Dermis blood vessel endothelial cell (primary cell): ENCODE results near the gene ISG20L2. TPM values are rescaled to one million over a fixed set of nuclear protein-coding genes. Genes with fewer than 3 reads are reported as not detected.
A peak's percentile ranks its signal among the peaks of the same experiment; 100 is the strongest.

Experiments
- DNase-seq: peaks from one replicate; pipeline ENCODE4 v3.0.0; 2010
- total RNA-seq: library from RNA; depleted of rRNA; stranded (reverse); fragments of >200 nt; gene quantifications from 2 replicates; pipeline ENCODE4 v1.2.3, GENCODE V29; 2014

The ISG20L2 gene
- total RNA-seq, 1 donor from 2014 or later = 11.7 TPM

DNA sequence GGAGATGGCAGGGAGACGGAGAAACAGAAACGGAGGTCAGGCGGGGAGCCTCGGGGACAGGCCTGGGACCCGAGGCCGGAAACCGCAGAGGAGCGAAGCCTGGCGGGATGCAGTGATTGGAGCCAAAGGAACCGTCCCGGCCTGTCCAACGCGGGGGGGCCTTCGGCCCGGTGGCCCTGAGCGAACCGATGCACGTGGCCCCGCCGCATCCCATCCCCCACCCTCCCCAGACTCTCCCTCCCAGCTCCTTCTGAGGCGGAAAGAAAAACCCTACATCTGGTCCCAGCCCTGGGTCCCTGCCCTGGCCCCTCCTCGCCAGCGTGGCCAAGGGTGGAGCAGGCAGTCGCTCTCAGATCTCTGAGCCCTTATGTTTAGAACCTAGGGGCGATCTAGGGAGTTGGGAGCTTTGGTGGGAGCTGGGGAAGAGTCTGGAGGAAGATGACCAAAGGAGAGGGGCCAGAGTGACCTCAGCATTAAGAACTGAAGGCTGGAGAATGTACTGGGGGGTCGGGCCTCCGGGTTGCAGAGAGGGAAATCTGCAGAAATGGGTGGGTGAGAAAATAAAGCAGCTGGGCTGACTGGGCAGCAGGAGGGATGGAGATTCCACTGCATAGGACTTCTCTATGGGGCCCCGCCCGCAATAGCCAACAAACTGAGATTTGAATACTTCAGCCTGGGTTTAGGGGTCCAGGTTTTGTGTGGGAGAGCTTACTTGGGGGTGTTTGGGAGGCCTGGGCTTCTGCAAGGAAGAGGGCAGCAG lies 21.7 kb downstream of the ISG20L2 start:
- DNase-seq = no peak

DNA sequence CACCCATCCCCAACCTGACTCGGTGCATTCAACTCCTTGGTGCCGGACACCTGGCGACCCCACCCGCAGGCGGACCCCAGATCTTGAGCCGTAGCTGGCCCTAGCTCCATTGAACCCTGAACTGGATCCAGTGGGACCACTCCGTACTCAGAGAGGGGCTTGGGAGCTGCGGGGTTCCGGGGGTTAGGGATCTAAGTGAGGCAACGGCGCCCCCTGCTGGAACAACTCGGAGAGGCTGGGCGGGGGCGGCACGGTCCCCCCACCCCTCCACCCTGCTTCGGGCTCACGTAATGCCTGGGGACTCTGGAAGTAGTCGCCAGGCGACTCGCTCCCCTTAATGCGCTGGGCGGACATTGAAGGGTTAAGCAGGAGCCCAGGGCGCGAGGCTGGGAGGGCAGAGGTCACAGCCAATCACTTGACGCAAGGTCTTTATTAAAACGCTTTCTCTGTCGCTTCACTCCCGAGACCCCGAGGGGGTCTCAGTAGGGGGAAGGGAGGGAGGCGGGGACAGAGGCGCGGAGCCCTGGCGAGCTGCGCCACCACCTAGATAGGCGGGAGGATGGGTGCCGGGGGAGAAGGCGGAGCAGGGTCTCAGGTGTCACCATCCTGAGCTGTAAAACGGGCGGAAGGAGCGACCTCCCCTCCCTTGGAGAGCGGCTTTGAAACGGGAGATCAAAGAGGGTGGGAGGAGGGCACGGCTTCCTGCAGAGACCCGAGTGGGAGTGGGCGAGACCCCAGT lies 22.5 kb downstream of the ISG20L2 start:
- peak; percentile 68 for DNase-seq

DNA sequence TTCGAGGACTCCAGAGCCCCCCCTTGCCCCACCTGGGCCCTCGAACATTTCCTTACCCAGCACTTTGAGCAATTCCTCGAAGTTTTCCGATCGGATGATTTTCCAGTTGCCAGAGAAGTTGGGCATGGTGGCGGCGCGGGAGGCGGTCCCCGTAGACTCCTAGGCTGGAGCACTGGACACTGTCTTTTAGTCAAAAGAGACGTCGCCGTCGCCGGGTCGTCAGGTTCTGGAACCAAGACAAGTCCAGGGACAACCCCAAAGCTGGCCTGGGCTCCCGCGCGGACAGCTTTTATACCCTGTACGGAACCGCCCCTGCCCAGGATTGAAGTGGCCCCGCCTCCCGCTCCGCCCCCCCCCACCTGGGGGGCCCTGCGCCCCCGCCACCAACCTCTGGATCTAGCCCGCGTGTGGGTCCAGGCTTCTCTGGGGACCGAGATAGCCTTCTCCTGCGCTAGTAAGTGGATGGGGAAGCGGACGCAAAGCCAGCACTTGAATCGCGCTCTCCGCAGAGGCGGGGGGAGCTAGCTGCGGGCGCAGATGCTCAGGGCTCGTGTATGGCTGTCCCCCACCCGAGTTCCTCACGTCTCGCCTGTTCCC lies 23.1 kb downstream of the ISG20L2 start, which contains the start of gene CRABP2:
Gene CRABP2, minus strand, starts transcription at position 263 of the 597 bp plus-strand sequence. Its CDS starts 137 bp downstream, at position 126.
- DNase-seq = peak; percentile 19

DNA sequence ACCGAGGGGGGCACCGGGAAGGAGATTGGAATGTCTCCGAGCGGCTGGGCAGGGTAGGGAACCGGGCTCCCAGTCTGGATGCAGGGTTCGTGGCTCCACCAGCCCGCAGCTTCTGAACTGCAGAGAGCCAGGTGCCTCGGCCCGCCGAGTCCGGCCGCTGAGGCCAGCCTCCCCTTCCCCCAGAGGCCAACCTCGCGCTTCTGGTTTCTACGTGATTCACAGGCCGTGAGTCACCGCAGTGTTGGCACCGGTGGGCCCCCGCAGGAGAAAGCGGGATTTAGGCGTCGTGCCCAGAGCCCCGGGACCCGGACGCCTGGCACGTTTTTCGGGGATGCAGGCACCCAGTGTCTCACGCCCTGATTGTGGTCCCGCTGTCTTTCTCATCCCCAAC lies 23.6 kb downstream of the ISG20L2 start:
- peak; percentile 76 for DNase-seq

GRCh38 chr1:156704166-156704711 lies 24.3 kb downstream of the ISG20L2 start:
- DNase-seq = no peak

- no peak for DNase-seq
These were observed 24.8 kb downstream of the ISG20L2 start for GRCh38 chr1:156703741-156704140.

DNA sequence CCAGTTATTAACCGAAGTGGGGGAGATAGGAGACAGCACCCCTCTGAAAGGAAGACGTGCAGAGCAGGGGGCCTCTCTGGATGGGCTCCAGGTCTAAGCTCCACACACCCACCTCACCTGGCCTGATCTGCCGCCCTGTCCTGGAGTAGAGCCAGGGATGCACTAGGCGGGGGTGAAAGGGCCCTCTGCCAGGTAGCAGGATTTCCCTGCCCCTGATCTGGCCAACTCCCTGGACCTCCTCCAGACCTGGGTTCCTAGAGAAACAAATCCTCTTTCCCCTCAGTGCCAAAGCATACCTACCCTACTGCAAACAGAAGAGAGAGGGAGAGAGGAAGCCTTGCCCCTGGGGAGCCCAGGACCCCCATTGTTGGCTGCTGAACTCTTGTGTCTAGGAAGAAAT lies 25.2 kb downstream of the ISG20L2 start:
- no peak for DNase-seq

DNA sequence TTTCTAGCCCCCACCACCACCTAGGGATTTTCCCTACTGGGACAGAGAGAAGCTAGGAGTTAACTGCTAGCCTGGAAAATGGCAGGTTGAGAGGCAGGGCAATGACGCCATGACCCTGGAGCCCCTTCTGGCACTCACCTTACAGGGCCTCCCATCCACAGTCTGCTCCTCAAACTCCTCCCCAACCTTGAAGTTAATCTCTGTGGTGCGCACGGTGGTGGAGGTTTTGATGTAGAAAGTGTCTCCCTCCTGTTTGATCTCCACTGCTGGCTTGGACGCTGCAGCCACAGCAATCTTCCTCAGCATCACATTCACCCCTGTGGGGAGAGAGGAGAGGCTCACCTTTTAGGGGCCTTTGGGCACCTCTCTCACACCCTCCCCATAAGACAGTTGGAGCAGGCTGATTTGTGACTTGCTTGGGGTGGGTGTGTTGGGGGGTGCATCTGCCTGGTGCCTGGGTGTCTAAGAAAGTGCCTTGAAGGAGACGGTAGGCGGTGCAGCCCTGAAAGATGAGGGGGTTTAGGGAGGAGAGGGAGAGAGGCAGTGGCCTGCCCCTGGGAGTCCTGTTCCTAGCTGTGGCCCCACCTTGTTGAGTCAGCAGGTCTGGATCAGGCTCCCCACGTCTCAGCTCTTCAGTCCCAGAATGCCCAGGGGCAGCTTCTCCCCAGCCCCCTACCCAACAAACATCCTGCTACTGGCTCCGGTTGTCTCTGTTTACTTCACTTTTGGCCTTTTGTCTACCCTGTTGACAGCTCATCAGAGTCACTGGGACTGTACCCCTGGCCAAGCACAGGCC lies 27.6 kb downstream of the ISG20L2 start:
- DNase-seq = no peak

DNA sequence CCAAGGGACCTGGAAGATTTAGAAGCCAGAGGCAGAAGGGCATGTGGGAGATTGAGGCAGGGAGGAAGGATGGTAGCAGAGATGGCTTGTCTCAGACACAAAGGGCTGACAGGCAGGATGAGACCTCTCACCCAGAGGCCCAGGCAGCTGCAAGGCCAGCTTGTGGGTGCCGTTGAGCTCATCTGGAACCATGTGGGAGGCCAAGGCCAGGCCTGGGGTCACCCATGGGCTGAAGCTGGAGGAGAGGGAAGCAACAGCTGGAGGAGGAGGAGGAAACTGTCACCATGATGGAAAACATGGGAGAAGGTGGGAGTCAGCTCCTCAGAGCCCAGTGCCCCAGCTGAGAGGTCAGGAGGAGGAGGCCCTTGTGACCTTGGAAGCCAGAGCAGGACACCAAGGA lies 29.6 kb downstream of the ISG20L2 start:
- no peak for DNase-seq

DNA sequence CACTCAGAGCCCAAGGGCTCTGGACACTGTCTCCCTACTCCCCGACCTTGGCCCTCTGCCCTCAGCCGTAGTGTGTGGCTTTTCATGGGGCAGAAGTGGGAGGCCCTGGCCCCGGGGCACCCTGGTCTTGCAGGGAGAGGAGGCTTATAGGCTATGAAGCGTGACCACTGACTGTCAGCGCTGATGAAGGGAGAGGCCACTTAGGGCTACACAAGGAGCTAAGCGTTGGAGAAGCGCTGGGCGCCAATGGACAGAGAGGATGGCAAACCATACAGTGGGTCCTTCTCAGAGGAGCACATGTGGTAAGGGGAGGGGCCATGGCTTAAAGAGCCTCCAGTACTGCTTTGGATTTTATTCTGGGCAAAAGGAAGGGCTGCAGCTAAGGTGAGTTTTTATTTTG lies 31.1 kb downstream of the ISG20L2 start:
- DNase-seq = no peak

- DNase-seq = no peak
These were observed 31.8 kb downstream of the ISG20L2 start for GRCh38 chr1:156696755-156697154.

- no peak for DNase-seq
These were observed 33.9 kb downstream of the ISG20L2 start for GRCh38 chr1:156694690-156694962.

DNA sequence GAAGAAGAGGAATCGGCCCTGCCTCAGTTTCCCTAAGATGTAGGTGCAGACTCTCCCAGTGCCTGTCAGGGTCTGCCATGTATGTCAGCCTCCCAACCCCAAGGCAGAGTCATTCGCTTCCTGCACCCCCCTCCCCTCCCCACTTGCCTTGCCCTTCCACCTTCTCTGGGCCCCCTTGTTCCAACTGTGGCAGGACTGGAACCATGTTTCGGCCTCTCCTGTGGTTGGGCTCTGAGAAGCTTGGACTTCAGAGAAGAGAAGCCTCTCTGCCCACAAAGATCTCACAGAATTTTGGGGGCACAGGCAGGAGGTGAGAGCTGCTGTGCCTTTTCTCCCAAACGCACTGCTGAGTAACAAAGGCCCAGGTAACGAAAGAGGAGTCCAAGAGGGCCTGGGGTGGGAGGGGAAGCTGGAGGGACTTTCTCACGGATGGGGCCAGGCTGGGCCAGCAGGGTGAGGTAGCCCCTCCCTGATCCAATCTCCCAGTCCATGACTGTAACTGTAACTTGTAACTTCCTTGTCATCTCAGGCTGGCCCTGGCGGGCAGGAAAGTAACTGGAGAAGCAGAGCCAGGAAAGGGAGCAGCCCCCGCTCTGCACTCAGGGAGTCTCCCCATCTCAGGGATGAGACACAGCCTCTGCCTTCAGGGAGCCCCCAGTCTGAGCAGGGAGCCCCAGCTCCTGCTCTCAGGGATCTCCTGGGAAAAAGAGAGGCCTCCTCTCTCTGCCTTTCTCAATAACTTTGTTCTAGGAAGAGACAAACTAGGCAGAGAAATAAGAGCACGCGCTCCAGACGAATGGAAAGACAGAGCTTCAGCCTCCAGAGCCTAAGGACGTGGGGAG lies 34.5 kb downstream of the ISG20L2 start:
- DNase-seq = no peak

- no peak for DNase-seq
These were observed 35.4 kb downstream of the ISG20L2 start for GRCh38 chr1:156692925-156693847.

DNA sequence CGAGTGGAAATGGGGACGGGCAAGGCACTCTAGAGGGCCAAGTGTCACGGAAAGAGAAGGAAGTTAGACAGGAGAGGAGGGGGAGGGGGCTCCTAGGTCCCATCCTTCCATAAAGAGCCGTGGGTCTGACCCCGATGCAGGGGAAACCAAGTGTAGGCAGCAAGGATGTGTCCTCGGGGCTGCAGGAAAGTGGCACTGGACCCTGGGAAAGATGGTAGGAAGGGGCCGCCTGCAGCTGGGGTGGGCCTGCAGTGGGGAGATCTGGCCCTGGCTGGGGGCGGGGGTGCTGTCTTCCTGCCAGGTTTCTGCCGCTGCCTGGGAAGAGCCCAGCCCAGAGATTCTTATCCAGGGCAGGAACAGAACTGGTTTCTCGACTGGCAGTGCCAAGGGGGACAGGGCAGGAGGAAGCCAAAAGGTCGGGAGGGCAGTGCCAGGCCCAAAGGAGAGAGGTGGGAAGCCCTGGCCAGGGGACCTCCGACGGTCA lies 36.1 kb downstream of the ISG20L2 start:
- DNase-seq = no peak

- no peak for DNase-seq
These were observed 36.7 kb downstream of the ISG20L2 start for GRCh38 chr1:156691665-156692440.

DNA sequence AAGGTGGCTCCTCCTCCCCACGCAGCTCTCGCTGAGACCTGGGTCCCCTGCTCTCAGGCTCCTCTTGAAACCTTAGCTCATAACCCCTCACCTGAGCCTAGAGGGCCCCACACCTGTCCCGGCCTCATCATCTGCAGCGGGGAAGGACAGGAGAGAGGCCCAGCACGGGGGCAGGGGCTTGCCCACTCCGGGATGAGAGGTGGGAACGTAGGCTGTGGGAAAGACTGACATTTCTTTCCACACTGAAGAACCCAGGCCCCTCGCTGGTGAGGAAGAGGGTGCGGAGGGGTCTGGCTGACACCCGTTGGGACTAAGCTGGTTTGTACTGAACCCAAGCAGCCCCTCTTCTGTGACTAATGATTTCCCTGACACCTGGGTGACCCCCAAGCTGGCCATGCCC lies 37.4 kb downstream of the ISG20L2 start:
- DNase-seq = no peak

- no peak for DNase-seq
These were observed 37.9 kb downstream of the ISG20L2 start for GRCh38 chr1:156690675-156691036.

DNA sequence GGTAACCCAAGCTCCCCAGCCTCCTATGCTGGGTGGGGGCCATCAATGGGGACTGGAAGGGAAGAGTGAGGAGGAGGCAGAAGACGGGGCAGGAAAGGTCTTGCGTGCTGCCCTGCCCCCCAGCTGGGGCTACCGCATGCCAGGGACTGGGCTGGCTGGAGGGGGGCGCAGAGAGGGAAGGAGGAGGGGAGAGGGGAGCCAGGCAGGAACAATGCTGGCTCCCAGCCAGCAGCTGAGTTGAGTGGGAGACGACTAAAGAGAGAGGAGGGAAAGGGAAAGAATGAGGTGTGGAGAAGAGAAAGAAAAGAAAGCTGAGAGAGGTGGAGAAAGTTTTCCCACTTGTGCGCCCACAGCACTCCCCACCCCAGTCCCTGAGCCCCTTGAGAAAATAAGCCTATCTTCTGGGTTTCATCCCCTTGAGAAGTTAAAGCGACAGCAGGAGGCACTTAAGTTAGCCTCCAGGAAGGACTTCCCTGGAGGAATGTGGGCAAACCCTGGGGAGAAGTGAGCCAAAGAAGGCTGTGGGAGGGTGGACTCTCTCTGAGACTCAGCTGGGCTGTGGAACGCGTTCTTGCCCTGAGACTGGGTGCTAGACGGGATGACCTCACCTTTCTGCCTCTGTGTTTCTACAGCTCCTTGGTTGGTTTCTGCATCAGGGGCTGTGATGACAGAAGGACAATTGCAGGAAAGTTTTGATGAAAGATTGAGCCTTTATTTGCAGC lies 38.5 kb downstream of the ISG20L2 start:
- no peak for DNase-seq
